ENCODE data around the gene EIF2B2. TPM values are rescaled to one million over a fixed set of nuclear protein-coding genes. Genes with fewer than 3 reads are reported as not detected.
A peak's percentile ranks its signal among the peaks of the same experiment; 100 is the strongest.

The EIF2B2 gene
- total and polyA plus RNA-seq, 5 experiments from 2014 or later = 14.1 to 36.7 (median 26.7) TPM

- H3K27me3 Mint-ChIP-seq = no peaks in the 10 kb centered on the region
- DNase-seq (no peak), ATAC-seq (no peak)
- peaks cover 4 to 19% (median 17%) of the 10 kb centered on the region in 4 donors for H3K4me1 Mint-ChIP-seq
- no peaks in the 10 kb centered on the region for H3K9me3 Mint-ChIP-seq
- no peak overlapping the region for H3K4me3 Mint-ChIP-seq
- H3K36me3 Mint-ChIP-seq = peaks cover 0 to 50% (median 5%) of the 10 kb centered on the region in 3 donors
- no peak overlapping the region for H3K27ac Mint-ChIP-seq
- POLR2A ChIA-PET = no interaction called here
Observed at GRCh38 chr14:75040507-75040906, 37.8 kb downstream of the EIF2B2 start.

- H3K9me3 Mint-ChIP-seq = no peaks in the 10 kb centered on the region
- peaks cover 0 to 45% (median 5%) of the 10 kb centered on the region in 3 donors for H3K36me3 Mint-ChIP-seq
- no peak overlapping the region for H3K27ac Mint-ChIP-seq
- POLR2A ChIA-PET = no interaction called here
- H3K4me1 Mint-ChIP-seq = peaks cover 4 to 23% (median 21%) of the 10 kb centered on the region in 4 donors
- H3K4me3 Mint-ChIP-seq = no peak overlapping the region
- no peak for DNase-seq
- ATAC-seq = no peak
- H3K27me3 Mint-ChIP-seq = no peaks in the 10 kb centered on the region
Observed at GRCh38 chr14:75040959-75041358, 38.2 kb downstream of the EIF2B2 start.

GRCh38 chr14:75041613-75042012, 38.9 kb downstream of the EIF2B2 start:
- no peaks in the 10 kb centered on the region for H3K9me3 Mint-ChIP-seq
- DNase-seq (no peak), ATAC-seq (no peak)
- no peak overlapping the region for H3K27ac Mint-ChIP-seq
- POLR2A ChIA-PET = interaction anchor here (0.9 kb wide), 1 partner anchor 85 kb away, joined by 3 read pairs; the partner anchor contains the start of gene NEK9
- peaks cover 6 to 29% (median 27%) of the 10 kb centered on the region in 4 donors for H3K4me1 Mint-ChIP-seq
- no peak overlapping the region for H3K4me3 Mint-ChIP-seq
- H3K27me3 Mint-ChIP-seq = no peaks in the 10 kb centered on the region
- H3K36me3 Mint-ChIP-seq = peaks cover 0 to 40% (median 10%) of the 10 kb centered on the region in 3 donors

- ATAC-seq (no peak), DNase-seq (no peak)
- no peak overlapping the region for H3K27ac Mint-ChIP-seq
- H3K4me1 Mint-ChIP-seq = peaks cover 8 to 33% (median 28%) of the 10 kb centered on the region in 4 donors
- peaks cover 0 to 35% (median 10%) of the 10 kb centered on the region in 3 donors for H3K36me3 Mint-ChIP-seq
- POLR2A ChIA-PET = interaction anchor here (0.9 kb wide), 1 partner anchor 85 kb away, joined by 3 read pairs; the partner anchor contains the start of gene NEK9
- H3K9me3 Mint-ChIP-seq = no peaks in the 10 kb centered on the region
- no peak overlapping the region for H3K4me3 Mint-ChIP-seq
- H3K27me3 Mint-ChIP-seq = no peaks in the 10 kb centered on the region
Observed at GRCh38 chr14:75042035-75042434, 39.3 kb downstream of the EIF2B2 start.

- Mint-ChIP-seq H3K9me3 (peaks cover 0 to 2% (median 0%) of the 10 kb centered on the region in 9 donors), H3K27ac (peak overlapping the region in 1 of 10 donors; percentile 2), H3K4me3 (no peak overlapping the region), H3K4me1 (peaks cover 10 to 47% (median 34%) of the 10 kb centered on the region in 4 donors), H3K36me3 (peaks cover 0 to 24% (median 11%) of the 10 kb centered on the region in 3 donors), H3K27me3 (no peaks in the 10 kb centered on the region)
- POLR2A ChIA-PET = no interaction called here
- no peak for DNase-seq
- no peak for ATAC-seq
Observed at GRCh38 chr14:75044322-75044721, 41.6 kb downstream of the EIF2B2 start.

- POLR2A ChIA-PET = no interaction called here
Observed at GRCh38 chr14:75044752-75045151, 42.0 kb downstream of the EIF2B2 start.

GRCh38 chr14:75046275-75046674, 43.6 kb downstream of the EIF2B2 start:
- H3K9me3 Mint-ChIP-seq = peaks cover 0 to 2% (median 0%) of the 10 kb centered on the region in 9 donors
- no peak for ATAC-seq
- POLR2A ChIA-PET = no interaction called here
- no peak overlapping the region for H3K4me3 Mint-ChIP-seq
- peaks cover 0 to 18% (median 14%) of the 10 kb centered on the region in 3 donors for H3K36me3 Mint-ChIP-seq
- peaks cover 0 to 1% (median 0%) of the 10 kb centered on the region in 5 donors for H3K27me3 Mint-ChIP-seq
- H3K27ac Mint-ChIP-seq = no peak overlapping the region
- DNase-seq = no peak
- peaks cover 10 to 63% (median 50%) of the 10 kb centered on the region in 4 donors for H3K4me1 Mint-ChIP-seq

More at GRCh38 chr14:75044752-75045151, 42.0 kb downstream of the EIF2B2 start:
- Mint-ChIP-seq H3K36me3 (peaks cover 0 to 26% (median 14%) of the 10 kb centered on the region in 3 donors), H3K4me3 (peak overlapping the region in 1 of 10 donors; percentile 8), H3K27me3 (no peaks in the 10 kb centered on the region), H3K9me3 (peaks cover 0 to 2% (median 0%) of the 10 kb centered on the region in 9 donors), H3K27ac (no peak overlapping the region), H3K4me1 (peaks cover 10 to 51% (median 38%) of the 10 kb centered on the region in 4 donors)
- DNase-seq = no peak
- no peak for ATAC-seq

GRCh38 chr14:75046899-75047298, 44.2 kb downstream of the EIF2B2 start:
- H3K4me3 Mint-ChIP-seq = peak overlapping the region in 1 of 10 donors; percentile 22
- peaks cover 0 to 14% (median 13%) of the 10 kb centered on the region in 3 donors for H3K36me3 Mint-ChIP-seq
- H3K9me3 Mint-ChIP-seq = peaks cover 0 to 2% (median 0%) of the 10 kb centered on the region in 9 donors
- ATAC-seq (no peak), DNase-seq (no peak)
- POLR2A ChIA-PET = no interaction called here
- H3K27ac Mint-ChIP-seq = no peak overlapping the region
- peaks cover 0 to 3% (median 0%) of the 10 kb centered on the region in 5 donors for H3K27me3 Mint-ChIP-seq
- H3K4me1 Mint-ChIP-seq = peaks cover 12 to 67% (median 53%) of the 10 kb centered on the region in 4 donors

GRCh38 chr14:75047506-75047905, 44.8 kb downstream of the EIF2B2 start:
- Mint-ChIP-seq H3K4me3 (no peak overlapping the region), H3K27ac (peak overlapping the region in 1 of 10 donors; percentile 19), H3K36me3 (peaks cover 0 to 14% (median 7%) of the 10 kb centered on the region in 3 donors), H3K27me3 (peaks cover 0 to 3% (median 0%) of the 10 kb centered on the region in 5 donors), H3K9me3 (peaks cover 0 to 2% (median 0%) of the 10 kb centered on the region in 9 donors), H3K4me1 (peaks cover 12 to 67% (median 54%) of the 10 kb centered on the region in 4 donors)
- DNase-seq (no peak), ATAC-seq (no peak)
- POLR2A ChIA-PET = no interaction called here

- peaks cover 0 to 3% (median 0%) of the 10 kb centered on the region in 5 donors for H3K27me3 Mint-ChIP-seq
- peaks cover 0 to 2% (median 0%) of the 10 kb centered on the region in 9 donors for H3K9me3 Mint-ChIP-seq
- DNase-seq (no peak), ATAC-seq (no peak)
- no peak overlapping the region for H3K4me3 Mint-ChIP-seq
- no peak overlapping the region for H3K27ac Mint-ChIP-seq
- POLR2A ChIA-PET = interaction anchor here (3.2 kb wide), 1 partner anchor 15 kb away, joined by 8 read pairs; the partner anchor contains the start of gene ACYP1
- peaks cover 0 to 14% (median 5%) of the 10 kb centered on the region in 3 donors for H3K36me3 Mint-ChIP-seq
- H3K4me1 Mint-ChIP-seq = peaks cover 12 to 67% (median 54%) of the 10 kb centered on the region in 4 donors
Observed at GRCh38 chr14:75048101-75048500, 45.4 kb downstream of the EIF2B2 start.

GRCh38 chr14:75049136-75049535, 46.4 kb downstream of the EIF2B2 start:
- peaks cover 0 to 3% (median 0%) of the 10 kb centered on the region in 5 donors for H3K27me3 Mint-ChIP-seq
- no peak for DNase-seq

GRCh38 chr14:75049731-75050201, 47.0 kb downstream of the EIF2B2 start:
- Mint-ChIP-seq H3K4me3 (peak overlapping the region in 9 of 10 donors; percentile 80 to 96 (median 89)), H3K36me3 (peaks cover 0 to 14% (median 7%) of the 10 kb centered on the region in 3 donors)

More at GRCh38 chr14:75049136-75049535, 46.4 kb downstream of the EIF2B2 start:
- POLR2A ChIA-PET = interaction anchor here (0.6 to 3.2 kb wide), 3 partner anchors 14 to 292 kb away, joined by 3 to 8 read pairs (median 3); partner anchors contain the start of gene ACYP1
- Mint-ChIP-seq H3K4me3 (no peak overlapping the region), H3K36me3 (peaks cover 0 to 14% (median 7%) of the 10 kb centered on the region in 3 donors), H3K9me3 (peaks cover 0 to 2% (median 0%) of the 10 kb centered on the region in 9 donors), H3K27ac (no peak overlapping the region), H3K4me1 (peaks cover 12 to 62% (median 53%) of the 10 kb centered on the region in 4 donors)
- ATAC-seq = no peak

More at GRCh38 chr14:75049731-75050201, 47.0 kb downstream of the EIF2B2 start:
- Mint-ChIP-seq H3K4me1 (peaks cover 12 to 56% (median 47%) of the 10 kb centered on the region in 4 donors), H3K27ac (peak overlapping the region in 6 of 10 donors; percentile 81 to 99 (median 93)), H3K9me3 (peaks cover 0 to 2% (median 0%) of the 10 kb centered on the region in 9 donors), H3K27me3 (peaks cover 0 to 3% (median 0%) of the 10 kb centered on the region in 5 donors)
- POLR2A ChIA-PET = interaction anchor here (0.6 to 3.2 kb wide), 3 partner anchors 14 to 542 kb away, joined by 3 to 8 read pairs (median 3); partner anchors contain the start of gene ACYP1
- no peak for ATAC-seq
- no peak for DNase-seq

Measured in naive thymus-derived CD8-positive, alpha-beta T cell (primary cell).